HG03439 (cell line): ENCODE results near the gene SLC44A3.
"Not testable (repeated sequence)": the region's sequence is repeated elsewhere in the genome, so short reads cannot be mapped to it uniquely, and the experiment has no call there.

Experiments used
- ATAC-seq: cut with Tn5 transposase; IDR thresholded peaks from one replicate; pipeline ENCODE4 v1.9.1; 2021; ENCODE audit warnings: mild to moderate bottlenecking, moderate library complexity; ENCODE audit not compliant: unreplicated experiment

Gene SLC44A3

GRCh38 chr1:94928293-94928939, 108.3 kb downstream of the SLC44A3 start:
- ATAC-seq: no peak

- no peak for ATAC-seq
Observed at GRCh38 chr1:94929351-94930217, 109.4 kb downstream of the SLC44A3 start.

GRCh38 chr1:94931254-94931841, 111.2 kb downstream of the SLC44A3 start:
- ATAC-seq: no peak

- no peak for ATAC-seq
Observed at GRCh38 chr1:94934551-94934950, 114.4 kb downstream of the SLC44A3 start.

GRCh38 chr1:94935034-94935433, 114.9 kb downstream of the SLC44A3 start:
- ATAC-seq: no peak

GRCh38 chr1:94935476-94935875, 115.3 kb downstream of the SLC44A3 start:
- no peak for ATAC-seq

GRCh38 chr1:94936861-94937620, 116.9 kb downstream of the SLC44A3 start:
- no peak for ATAC-seq

GRCh38 chr1:94937820-94938219, 117.7 kb downstream of the SLC44A3 start:
- ATAC-seq: no peak

GRCh38 chr1:94940738-94941137, 120.6 kb downstream of the SLC44A3 start:
- ATAC-seq: no peak

- not testable (repeated sequence) for ATAC-seq
Observed at GRCh38 chr1:94941480-94941879, 121.3 kb downstream of the SLC44A3 start.

- ATAC-seq: no peak
Observed at GRCh38 chr1:94942171-94943128, 122.3 kb downstream of the SLC44A3 start.
